ENCODE measurements around the gene GPRIN2. TPM values are rescaled to one million over a fixed set of nuclear protein-coding genes. Genes with fewer than 3 reads are reported as not detected.

GPRIN2 gene
- total and polyA plus RNA-seq, 2 of the 8 experiments (the other 6 are each of a cell fraction or from before 2014, with no cell fraction given): 14.3 to 18.6 TPM

- H2BK15ac ChIP-seq (ENCODE audit: low read length): no peak overlapping the region
- H3K36me3 ChIP-seq (ENCODE audit: control insufficient read depth in 2 of 4, insufficient read depth in 4 of 4, low read length in 3 of 4): peaks cover 15 to 39% (median 17%) of the 10 kb centered on the region in 4 experiments; a peak in 7 of 8 replicates
- no peak overlapping the region for H2BK12ac ChIP-seq (ENCODE audit: low read depth, low read length)
- H2BK20ac ChIP-seq (ENCODE audit: low read length): no peak overlapping the region
- no peak overlapping the region for H3K18ac ChIP-seq (ENCODE audit: extremely low read depth, low read length)
- H4K5ac ChIP-seq (ENCODE audit: insufficient read length, low read depth, low read length): no peak overlapping the region
- peaks cover 5 to 19% (median 15%) of the 10 kb centered on the region in 4 experiments for H3K4me1 ChIP-seq (replicated peaks in 1 of 4; ENCODE audit: control insufficient read depth in 3 of 4, insufficient read depth in 4 of 4, low read length in 3 of 4)
- no peak for FAIRE-seq
- H3K27me3 ChIP-seq (replicated peaks in 1 of 4; ENCODE audit: control insufficient read depth in 3 of 4, extremely low read depth in 1 of 4, insufficient read depth in 3 of 4, low read length in 3 of 4): peaks cover 0 to 14% (median 9%) of the 10 kb centered on the region in 4 experiments; a peak in 4 of 7 replicates
- H2BK120ac ChIP-seq (replicated peaks; ENCODE audit: low read depth, low read length): no peak overlapping the region
- H3K23me2 ChIP-seq (ENCODE audit: low read depth, low read length): peaks cover 17% of the 10 kb centered on the region
- 0 out of 3 replicates have a peak, but pooled peaks of 1 of the 2 experiments have one; percentile 15 for TF ChIP-seq POLR2A (IDR thresholded peaks at IDR 0.05; ENCODE audit: control extremely low read depth in 1 of 2, low read depth in 2 of 2, low read length in 2 of 2)
- TF ChIP-seq MAX (IDR thresholded peaks at IDR 0.05): no peak
- peaks cover 11% of the 10 kb centered on the region; the same call in 1 of the 2 replicates for H3K79me1 ChIP-seq (ENCODE audit: low read depth, low read length)
- H4K8ac ChIP-seq (ENCODE audit: extremely low read depth, insufficient read depth, low read length): no peak overlapping the region
- no peak overlapping the region; a peak in 1 of 7 replicates for H3K9ac ChIP-seq (replicated peaks in 1 of 4; ENCODE audit: extremely low read depth in 1 of 4, low read depth in 3 of 4, low read length in 3 of 4)
- H2AFZ ChIP-seq (ENCODE audit: low read length): no peak overlapping the region
- peak in 1 of 2 experiments; percentile 47 for DNase-seq (ENCODE audit: low read depth in 1 of 2, low spot score in 2 of 2)
- H3K4me2 ChIP-seq (ENCODE audit: insufficient read depth in 1 of 2, low read depth in 2 of 2, low read length in 2 of 2): no peak overlapping the region
- H3K4ac ChIP-seq (replicated peaks; ENCODE audit: insufficient read length, low read depth, low read length): no peak overlapping the region
- no peaks in the 10 kb centered on the region for H3K79me2 ChIP-seq (ENCODE audit: control insufficient read depth in 1 of 2, insufficient read depth in 2 of 2, low read length in 2 of 2)
- no peak overlapping the region for H3K4me3 ChIP-seq (ENCODE audit: extremely low read depth in 1 of 4, insufficient read depth in 2 of 4, low read depth in 3 of 4, low read length in 4 of 4)
- H2AK5ac ChIP-seq (ENCODE audit: low read depth, low read length): no peak overlapping the region
- ChIA-PET POLR2A (ENCODE audit: partially characterized antibody) (interaction anchor here (1.2 to 5.2 kb wide), 3 partner anchors 9 to 26 kb away, joined by 3 to 44 read pairs (median 5); no protein-coding TSS in a partner anchor), CTCF (ENCODE audit: partially characterized antibody) (interaction anchor here (1.1 to 5.7 kb wide), 6 partner anchors 9 to 1223 kb away, joined by 3 to 65 read pairs (median 5); no protein-coding TSS in a partner anchor)
- H2BK5ac ChIP-seq (ENCODE audit: low read depth, low read length): no peak overlapping the region
- H3K14ac ChIP-seq (ENCODE audit: insufficient read length): no peak overlapping the region
- WGBS, 2 experiments (ENCODE audit: extremely low coverage in 1 of 2, insufficient coverage in 1 of 2, insufficient read length in 1 of 2, insufficient replicate concordance in 2 of 2, low coverage in 1 of 2, low lambda C conversion rate in 2 of 2, missing lambda C conversion rate in 1 of 2): 88% methylated on average over 2 of the region's 2 CpGs; no CpG with 5 or more reads in 1 of the 2 experiments
- H3K27ac ChIP-seq (ENCODE audit: low read depth, low read length): no peak overlapping the region
- H3K23ac ChIP-seq (ENCODE audit: insufficient read length): no peak overlapping the region
- H4K20me1 ChIP-seq (replicated peaks in 1 of 2; ENCODE audit: control insufficient read depth in 1 of 2, insufficient read depth in 2 of 2, low read length in 2 of 2): peaks cover 5 to 24% of the 10 kb centered on the region in 2 experiments
- H3K56ac ChIP-seq (replicated peaks; ENCODE audit: insufficient read length, low read depth, low read length): no peak overlapping the region
- H3K9me3 ChIP-seq (ENCODE audit: insufficient read depth in 2 of 2, low read depth in 1 of 2, low read length in 1 of 2): no peaks in the 10 kb centered on the region
- H4K91ac ChIP-seq (replicated peaks; ENCODE audit: insufficient read length, low read length): no peak overlapping the region
Observed at GRCh38 chr10:46553238-46554049, 3.0 kb downstream of the GPRIN2 start.
